Prostate gland (tissue), 2 donors: Measurements from ENCODE around the gene CCDC68.

Source experiments
- POLR2A ChIP-seq: fragments of 450-650 bp; IDR thresholded peaks from one replicate; pipeline ENCODE4 v1.6.1; 2016; ENCODE audit warnings: antibody characterized with exemption, mild to moderate bottlenecking
- POLR2AphosphoS5 ChIP-seq: sonication (generic); formaldehyde crosslinking; IDR thresholded peaks from one replicate; pipeline ENCODE4 v1.6.1; 2017; ENCODE audit warnings: antibody characterized with exemption
- TF ChIP-seq, protein P1 (sequence below), 4 experiments: fragments of 200-600 bp in 2 of 4; fragments of 450-650 bp in 2 of 4; sonication (generic) in 2 of 4; IDR thresholded peaks; 1 replicate in 3 of 4; 2 replicates in 1 of 4; pipeline ENCODE4 v1.5.1; 2016 to 2019; ENCODE audit warnings: antibody characterized with exemption in 4 of 4, mild to moderate bottlenecking in 2 of 4, moderate library complexity in 2 of 4

DNA sequence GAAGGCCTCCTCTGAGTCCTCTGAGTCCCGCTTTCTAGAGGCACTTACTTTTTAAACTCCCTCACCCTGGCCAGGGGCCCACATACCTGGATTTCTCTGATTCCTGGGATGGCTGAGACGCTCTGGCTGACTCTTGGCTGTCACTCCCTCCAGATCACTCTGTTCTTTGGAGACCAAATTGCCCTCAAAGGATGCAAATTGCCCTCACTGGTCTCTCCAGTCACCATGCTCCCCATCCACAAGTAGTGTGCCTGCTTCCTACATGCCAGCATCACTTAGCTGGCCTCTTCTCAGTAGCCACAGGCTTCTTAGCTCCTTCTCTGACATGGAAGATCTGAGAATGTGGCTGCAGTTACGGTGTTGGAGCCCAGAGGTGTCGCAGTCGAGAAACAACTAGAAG is 41.3 kb upstream of the CCDC68 start:
- TF ChIP-seq, protein P1, sequence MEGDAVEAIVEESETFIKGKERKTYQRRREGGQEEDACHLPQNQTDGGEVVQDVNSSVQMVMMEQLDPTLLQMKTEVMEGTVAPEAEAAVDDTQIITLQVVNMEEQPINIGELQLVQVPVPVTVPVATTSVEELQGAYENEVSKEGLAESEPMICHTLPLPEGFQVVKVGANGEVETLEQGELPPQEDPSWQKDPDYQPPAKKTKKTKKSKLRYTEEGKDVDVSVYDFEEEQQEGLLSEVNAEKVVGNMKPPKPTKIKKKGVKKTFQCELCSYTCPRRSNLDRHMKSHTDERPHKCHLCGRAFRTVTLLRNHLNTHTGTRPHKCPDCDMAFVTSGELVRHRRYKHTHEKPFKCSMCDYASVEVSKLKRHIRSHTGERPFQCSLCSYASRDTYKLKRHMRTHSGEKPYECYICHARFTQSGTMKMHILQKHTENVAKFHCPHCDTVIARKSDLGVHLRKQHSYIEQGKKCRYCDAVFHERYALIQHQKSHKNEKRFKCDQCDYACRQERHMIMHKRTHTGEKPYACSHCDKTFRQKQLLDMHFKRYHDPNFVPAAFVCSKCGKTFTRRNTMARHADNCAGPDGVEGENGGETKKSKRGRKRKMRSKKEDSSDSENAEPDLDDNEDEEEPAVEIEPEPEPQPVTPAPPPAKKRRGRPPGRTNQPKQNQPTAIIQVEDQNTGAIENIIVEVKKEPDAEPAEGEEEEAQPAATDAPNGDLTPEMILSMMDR (IDR thresholded peaks at IDR 0.05): no peak
- TF ChIP-seq POLR2A (no peak), POLR2AphosphoS5 (no peak)
